Stimulated activated CD4-positive, alpha-beta T cell treated with anti-CD3 and anti-CD28 coated beads, Interleukin-4, amount 100 ng/mL, for 24 hours (primary cell): ENCODE results near the gene PAQR6.
A peak's percentile ranks its signal among the peaks of the same experiment; 100 is the strongest.
"Not testable (repeated sequence)": the region's sequence is repeated elsewhere in the genome, so short reads cannot be mapped to it uniquely, and the experiment has no call there.

Experiments
- DNase-seq: peaks from one replicate; pipeline ENCODE4 v3.0.0-alpha.2; 2020

Gene PAQR6

DNA sequence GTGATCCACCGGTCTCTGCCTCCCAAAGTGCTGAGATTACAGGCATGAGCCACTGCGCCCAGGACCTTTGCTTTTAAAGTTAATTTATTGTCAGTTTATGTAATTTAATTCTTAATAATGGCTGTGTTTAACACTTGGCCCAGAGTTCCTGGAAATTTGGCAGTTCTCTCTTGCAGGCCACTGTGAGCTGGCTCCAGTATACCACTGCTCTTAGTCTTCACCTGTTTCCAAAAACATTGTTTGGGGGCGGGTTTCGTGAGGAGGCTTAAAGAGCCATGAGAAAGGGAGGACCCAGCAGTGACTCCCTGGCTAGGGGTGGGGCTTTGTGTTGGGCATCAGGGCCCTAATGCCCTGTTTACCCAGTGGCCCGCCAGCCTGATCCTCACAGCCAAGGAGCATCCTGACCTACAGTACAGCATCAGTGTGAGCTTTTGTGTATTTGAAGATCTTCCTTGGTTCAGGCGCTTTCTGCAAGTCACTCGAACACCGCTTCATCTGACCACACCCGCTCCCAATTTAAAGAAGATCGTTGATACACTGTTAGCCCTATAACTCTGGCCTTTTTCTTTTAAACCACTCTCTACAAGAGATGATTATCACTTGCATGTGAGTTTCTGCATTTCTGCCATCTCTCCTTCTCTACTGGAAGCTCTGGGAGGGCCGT lies 17.9 kb downstream of the PAQR6 start:
- no peak for DNase-seq

DNA sequence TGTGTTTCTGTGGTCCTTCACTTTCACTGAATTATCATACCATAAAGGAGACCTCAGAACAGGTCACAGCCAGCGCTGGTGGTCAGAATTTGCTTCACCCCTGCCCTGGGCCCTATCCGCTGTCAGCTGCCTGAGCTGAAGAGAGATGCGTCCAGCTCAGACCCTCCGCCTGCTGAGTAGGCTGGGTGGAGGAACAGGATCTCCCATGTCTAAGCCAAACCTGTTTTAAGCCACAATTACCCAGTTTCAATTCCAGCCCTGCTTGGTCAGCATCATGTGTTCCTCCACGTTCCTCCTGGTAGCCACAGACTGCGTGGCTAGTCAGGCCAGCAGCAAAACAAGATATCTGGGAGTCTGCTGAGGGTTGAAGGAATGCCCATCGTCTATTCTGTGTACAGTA lies 19.4 kb downstream of the PAQR6 start:
- DNase-seq = no peak

DNA sequence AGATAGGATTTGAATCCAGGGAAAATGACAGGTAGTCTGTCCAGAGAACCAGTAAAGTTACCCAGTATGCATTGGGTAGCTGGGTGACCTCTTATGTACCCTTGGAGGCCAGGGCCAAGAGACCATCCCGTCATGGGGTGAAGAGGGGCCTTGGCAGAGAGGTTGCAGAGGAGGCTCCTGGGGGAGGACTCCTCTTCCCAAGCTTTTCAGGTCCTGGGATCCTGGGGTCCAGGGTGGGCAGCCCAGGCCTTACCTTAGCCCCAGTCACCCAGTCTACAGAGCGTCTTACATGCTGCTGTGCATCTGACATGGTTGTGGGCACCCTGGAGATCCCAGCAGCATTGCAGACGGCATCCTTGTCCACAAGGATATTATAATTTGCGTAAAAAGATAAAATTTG lies 21.1 kb downstream of the PAQR6 start:
- no peak for DNase-seq

DNA sequence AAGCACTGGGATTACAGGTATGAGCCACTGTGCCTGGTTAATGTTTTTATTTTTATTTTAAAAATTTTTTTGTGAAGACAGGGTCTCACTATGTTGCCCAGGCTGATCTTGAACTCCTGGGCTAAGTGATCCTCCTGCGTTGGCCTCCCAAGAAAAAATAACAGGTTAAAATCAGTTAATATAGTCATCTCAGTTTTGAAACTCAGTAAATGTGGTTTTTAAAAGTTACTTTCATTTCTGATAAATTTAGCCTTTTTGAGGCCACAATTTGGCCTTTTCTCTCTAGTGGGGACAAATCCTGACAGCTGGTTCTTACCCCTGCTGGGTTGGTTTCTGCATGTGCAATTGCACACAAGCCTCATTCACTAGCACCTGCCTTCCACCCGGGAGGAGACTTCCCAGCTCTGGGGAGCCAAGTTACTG lies 21.7 kb downstream of the PAQR6 start:
- no peak for DNase-seq

DNA sequence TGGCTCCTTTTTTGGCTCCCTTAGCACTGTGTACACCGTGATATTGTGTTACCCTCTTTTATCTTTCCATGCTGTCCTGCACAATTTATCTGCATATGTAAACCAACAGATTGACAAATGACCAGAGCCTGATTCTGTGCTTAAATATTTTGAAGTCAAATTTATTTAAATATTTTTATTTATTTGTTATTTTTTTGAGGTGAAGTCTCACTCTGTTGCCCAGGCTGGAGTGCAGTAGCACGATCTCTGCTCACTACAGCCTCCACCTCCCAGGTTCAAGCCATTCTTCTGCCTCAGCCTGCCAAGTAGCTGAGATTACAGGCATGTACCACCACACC lies 22.2 kb downstream of the PAQR6 start:
- no peak for DNase-seq

DNA sequence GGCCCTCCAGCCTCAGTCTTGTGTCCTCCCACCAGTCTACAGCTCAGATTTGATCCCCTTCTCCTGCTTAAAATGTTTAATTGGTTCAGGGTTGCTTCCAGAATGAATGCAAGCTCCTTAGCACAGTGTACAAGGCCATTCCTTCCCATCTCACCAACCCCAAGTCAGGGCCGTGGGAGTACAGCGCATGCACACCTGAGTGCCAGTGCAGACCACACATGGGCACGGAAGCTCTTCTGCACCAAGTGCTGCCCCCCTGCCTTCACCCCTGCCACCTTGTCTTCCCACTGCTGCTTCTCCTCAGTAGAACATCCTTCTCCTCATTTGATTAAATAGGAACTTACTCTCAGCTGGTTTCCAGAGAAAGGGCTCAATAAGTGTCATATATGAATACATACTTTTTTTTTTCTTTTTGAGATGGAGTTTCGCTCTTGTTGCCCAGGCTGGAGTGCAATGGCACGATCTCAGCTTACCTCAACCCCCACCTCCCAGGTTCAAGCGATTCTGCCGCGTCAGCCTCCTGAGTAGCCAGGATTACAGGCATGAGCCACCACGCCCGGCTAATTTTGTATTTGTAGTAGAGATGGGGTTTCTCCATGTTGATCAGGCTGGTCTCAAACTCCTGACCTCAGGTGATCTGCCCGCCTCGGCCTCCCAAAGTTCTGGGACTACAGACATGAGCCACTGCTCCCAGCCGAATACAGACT lies 25.7 kb downstream of the PAQR6 start:
- DNase-seq = no peak

DNA sequence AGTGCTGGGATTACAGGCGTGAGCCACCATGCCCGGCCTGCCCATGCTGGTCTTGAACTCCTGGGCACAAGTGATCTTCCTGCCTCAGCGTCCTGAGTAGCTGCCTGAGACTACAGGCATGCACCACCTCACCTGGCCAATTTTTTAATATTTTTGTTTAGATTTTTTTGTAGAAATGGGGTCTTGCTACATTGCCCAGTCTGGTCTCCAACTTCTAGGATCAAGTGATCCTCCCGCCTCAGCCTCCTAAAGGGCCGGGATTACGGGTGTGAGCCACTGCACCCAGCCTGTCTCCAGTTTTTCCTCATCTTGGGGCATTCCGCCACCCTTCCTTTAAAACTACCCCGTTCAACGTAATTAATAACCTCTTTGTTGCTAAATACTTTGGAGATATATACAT lies 27.6 kb downstream of the PAQR6 start:
- DNase-seq = no peak

DNA sequence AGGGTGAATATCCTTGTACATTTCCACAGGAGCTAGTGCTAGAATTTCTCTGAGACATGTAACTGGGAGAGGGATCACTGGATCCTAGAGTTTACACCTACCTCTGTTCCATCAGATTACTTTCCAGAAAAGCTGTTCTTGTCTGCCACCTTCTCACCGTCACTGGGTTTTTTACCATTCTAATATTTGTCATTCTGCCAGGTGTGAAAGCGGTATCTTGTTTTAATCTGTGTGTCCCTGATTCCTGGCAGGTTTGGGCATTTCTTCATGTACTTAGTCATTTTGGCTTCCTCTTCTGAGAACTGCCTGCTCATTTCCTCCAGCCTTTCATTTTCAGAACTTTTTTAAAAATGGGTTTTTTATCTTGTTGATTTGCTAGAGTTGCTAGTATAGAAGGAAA lies 30.0 kb downstream of the PAQR6 start:
- peak; percentile 70 for DNase-seq

DNA sequence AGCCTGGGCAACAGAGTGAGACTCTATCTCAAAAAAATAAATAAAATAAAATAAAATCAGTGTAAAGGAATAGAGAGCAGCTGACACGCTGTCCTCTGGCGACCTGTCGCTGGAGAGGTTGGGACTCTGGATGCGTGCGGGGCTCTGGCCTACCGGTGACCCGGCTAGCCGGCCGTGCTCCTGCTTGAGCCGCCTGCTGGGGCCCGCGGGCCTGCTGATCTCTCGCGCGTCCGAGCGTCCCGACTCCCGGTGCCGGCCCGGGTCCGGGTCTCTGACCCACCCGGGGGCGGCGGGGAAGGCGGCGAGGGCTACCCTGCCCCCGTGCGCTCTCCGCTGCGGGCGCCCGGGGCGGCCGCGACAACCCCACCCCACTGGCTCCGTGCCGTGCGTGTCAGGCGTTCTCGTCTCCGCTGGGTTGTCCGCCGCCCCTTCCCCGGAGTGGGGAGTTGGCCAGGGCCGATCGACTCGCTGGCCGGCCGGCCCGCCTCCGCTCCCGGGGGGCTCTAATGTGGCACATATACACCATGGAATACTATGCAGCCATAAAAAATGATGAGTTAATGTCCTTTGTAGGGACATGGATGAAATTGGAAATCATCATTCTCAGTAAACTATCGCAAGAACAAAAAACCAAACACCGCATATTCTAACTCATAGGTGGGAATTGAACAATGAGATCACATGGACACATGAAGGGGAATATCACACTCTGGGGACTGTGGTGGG lies 31.3 kb downstream of the PAQR6 start:
- not testable (repeated sequence) for DNase-seq

DNA sequence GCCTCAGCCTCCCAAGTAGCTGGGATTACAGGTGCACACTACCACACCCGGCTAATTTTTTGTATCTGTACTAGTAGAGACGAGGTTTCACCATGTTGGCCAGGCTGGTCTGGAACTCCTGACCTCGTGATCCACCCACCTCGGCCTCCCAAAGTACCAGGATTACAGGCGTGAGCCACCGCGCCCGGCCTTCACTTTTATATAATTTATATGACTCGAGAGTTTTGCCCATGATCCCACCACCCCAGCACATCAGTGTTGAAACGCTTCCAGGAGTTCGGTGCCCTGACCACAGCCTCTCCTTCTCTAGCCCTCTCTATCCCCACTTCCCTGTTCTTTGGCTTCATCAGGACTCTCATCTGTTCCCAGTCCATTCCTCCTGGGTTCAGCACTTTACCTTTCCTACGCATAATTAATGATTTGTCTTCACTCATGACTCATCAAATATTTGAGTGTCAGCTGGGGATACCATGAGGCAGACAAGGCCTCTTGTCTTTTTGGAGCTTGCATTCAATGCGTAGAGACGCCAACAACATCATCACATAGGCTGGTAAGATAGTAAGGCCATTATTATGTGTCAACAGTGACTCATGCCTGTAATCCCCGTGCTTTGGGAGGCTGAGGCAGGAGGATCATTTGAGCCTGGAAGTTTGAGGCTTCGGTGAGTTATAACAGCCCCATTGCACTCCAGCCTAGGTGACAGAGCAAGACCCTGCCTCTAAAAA lies 33.7 kb downstream of the PAQR6 start:
- DNase-seq = peak; percentile 50

DNA sequence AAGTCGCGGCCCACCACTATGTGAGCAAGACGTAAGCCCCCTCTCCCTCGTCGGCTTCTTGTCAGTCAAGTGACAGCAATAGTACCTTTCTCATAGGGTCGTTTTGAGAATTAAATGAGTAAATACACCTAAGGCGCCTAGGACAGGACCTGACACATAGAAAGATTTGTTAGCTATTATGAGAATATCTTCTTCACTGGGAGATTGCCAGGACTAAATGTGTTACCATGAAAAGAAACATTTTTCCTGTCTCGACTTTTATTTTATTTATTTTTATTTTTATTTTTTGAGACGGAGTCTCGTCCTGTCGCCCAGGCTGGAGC lies 34.3 kb downstream of the PAQR6 start:
- DNase-seq = no peak

DNA sequence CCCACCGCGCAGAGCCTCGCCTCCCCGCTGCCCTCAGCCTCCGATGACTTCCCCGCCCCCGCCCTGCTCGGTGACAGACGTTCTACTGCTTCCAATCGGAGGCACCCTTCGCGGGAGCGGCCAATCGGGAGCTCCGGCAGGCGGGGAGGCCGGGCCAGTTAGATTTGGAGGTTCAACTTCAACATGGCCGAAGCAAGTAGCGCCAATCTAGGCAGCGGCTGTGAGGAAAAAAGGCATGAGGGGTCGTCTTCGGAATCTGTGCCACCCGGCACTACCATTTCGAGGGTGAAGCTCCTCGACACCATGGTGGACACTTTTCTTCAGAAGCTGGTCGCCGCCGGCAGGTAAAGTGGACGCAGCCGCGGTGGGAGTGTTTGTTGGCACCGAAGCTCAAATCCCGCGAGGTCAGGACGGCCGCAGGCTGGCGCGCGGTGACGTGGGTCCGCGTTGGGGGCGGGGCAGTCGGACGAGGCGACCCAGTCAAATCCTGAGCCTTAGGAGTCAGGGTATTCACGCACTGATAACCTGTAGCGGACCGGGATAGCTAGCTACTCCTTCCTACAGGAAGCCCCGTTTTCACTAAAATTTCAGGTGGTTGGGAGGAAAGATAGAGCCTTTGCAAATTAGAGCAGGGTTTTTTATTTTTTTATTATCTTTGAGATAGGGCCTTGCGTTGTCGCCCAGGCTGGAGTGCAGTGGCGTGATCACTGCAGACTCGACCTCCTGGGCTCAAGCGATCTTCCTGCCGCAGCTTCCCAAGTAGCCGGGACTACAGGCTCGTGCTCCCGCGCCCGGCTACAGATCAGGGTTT lies 34.8 kb downstream of the PAQR6 start, which contains the start of gene PMF1:
Gene PMF1 (plus strand): TSS at position 175 of the 811 bp plus-strand sequence. CDS start 9 bp downstream, at position 184.
- DNase-seq = peak; percentile 97

DNA sequence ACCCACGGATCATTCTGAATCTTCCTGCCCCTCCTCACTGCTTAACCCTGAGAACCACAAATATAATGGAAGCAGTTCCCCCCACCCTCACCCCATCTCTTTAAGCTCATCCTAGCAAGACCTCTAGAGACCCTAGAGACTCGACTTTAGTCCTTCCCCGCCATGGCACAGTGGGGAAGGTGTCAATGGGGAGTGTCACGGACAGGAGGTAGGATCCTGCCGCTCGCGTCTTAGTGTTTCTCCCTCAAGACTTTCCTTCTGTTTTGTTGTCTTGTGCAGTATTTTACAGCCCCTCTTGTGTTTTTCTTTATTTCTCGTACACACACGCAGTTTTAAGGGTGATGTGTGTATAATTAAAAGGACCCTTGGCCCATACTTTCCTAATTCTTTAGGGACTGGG lies 35.7 kb downstream of the PAQR6 start:
- DNase-seq = no peak

DNA sequence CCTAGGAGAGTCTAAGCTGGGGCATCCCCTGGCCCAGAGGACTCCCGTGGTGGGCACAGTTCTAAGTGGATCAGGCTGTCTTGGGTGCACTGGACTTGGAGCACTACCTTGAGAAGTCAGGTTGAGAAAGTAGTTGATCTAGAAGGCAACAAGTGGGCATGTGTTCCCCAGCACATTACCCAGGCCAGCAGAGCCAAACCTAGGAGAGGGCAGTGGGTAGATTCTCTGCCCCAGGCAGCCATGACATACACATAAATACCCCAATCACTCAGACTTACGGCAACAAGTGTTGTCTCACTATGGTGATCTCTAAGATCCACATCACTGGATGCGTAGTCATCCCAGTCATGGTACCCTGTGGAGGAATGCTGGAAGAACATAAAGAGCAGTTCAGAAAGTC lies 36.6 kb downstream of the PAQR6 start:
- DNase-seq = no peak

DNA sequence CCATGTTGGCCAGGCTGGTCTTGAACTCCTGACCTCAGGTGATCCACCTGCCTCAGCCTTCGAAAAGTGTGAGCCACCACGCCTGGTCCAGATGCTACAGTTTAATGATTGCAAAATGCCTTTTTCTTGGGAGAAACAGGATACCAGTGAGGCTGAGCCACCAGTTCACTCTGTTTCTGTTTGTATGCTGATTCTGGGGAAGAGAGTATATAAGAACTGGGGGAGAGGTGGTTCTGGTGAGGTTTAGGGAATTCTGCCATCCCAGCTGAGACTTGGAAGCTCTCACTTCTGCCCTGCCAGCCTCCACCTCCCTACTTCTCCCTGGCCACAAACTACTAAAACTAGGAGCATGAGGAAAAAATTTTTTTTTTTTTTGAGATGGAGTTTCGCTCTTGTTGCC lies 43.2 kb downstream of the PAQR6 start:
- DNase-seq = no peak

DNA sequence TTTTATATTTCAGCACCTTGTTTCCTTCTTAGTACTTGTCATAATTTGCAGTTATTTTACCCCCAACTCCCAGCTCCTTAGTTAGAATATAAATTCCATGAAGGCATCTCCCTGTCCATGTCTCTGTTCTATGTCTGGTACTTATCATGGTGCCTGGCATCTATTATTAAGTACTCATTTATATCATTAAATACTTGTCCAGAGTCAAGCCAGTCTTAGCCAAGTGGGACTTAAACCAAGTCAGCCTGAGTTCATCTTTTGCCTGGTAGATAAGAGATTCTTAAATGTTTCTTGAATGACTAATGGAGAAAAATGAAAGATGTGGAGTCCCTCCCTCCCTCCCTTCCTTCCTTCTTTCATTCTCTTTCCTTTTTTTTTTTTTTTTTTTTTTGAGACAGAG lies 44.5 kb downstream of the PAQR6 start:
- no peak for DNase-seq

DNA sequence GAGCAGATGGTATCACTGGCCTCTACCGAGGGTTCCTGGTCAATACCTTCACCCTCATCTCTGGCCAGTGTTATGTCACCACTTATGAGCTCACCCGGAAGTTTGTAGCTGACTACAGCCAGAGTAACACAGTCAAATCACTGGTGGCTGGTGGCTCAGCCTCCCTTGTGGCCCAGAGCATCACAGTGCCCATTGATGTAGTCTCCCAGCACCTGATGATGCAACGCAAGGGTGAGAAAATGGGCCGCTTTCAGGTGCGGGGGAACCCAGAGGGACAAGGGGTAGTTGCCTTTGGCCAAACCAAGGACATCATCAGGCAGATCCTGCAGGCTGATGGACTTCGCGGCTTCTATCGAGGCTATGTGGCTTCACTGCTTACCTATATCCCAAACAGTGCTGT lies 47.8 kb downstream of the PAQR6 start:
- no peak for DNase-seq

DNA sequence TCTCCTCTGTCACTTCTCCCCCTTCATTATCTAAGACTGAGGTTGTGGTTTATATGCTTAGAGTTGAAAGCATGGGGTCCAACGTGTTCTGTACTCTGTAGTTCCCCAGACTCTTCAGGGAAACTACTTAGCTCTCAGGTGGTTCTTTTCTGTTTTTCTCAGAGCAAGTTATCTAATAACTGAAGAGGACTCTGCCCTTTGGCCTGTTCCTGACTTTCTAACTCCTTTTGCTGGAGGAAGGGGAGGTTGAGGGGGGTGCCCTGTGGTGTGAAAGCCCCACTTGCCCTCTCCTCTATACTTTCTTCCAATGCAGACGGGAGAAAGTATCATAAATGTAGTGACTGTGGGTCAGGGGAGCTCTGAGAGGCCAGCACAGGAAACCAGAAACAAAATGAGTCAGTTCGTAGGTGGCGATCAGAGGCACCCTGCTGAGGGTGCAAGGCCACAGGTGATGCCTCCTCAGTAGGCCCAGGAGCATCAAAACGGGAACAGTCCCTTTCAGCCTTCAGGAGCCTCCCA lies 49.0 kb downstream of the PAQR6 start:
- DNase-seq = peak; percentile 25

DNA sequence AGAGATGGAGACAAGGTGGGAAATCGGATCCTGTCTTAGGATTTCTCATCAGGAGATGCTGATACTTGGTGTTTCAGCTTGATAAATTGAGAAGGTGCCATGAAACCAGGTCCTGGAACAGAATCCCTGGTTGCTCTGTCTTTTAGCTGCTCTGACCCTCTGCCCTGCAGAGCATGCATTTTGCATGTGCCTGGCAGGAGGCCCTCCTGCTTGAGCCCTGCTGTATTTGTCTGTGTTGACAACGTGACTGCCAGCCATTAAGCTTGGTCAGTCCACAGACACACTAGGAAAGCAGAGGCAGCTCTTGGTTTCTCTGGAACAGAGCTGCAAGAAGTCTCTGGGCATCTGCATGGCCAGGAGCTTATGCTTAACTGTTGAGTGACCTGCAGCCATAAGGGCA lies 51.4 kb downstream of the PAQR6 start:
- no peak for DNase-seq

DNA sequence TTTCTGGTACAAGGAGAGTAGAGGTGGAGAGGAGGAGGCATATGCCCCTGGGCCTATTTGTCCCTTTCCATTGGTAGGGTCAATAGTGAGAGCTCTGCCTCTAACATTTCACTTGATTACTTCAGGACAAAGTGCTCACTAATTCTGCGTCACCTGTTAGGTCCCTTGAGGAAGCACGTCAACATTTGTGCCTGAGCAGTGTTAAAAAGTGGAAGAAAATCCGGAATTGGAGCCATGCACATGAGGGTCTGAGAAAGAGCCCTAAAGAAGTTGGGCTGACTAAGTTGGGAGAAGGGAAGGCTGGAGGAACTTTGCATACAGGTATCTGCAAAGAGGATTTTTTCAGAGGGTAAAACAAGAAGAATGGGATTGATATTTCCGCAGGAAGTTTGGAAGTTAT lies 52.0 kb downstream of the PAQR6 start:
- DNase-seq = no peak

DNA sequence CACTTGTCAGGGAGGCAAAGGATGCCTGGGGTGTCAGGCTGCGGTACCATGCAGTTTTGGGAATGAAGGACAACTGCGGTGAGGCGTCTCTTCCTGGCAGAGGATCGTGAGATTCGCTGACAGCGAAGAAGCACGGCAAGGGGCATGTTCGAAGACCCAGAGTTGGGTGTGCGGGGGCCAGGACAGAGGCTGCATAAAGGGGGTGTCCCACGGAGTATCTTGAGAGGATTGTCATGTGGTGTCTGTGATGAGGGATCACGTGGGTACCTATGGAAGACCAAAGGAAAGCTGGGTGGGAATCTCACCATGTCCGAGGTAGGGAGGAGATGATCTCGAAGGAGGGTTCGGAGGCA lies 53.6 kb downstream of the PAQR6 start:
- DNase-seq = no peak

DNA sequence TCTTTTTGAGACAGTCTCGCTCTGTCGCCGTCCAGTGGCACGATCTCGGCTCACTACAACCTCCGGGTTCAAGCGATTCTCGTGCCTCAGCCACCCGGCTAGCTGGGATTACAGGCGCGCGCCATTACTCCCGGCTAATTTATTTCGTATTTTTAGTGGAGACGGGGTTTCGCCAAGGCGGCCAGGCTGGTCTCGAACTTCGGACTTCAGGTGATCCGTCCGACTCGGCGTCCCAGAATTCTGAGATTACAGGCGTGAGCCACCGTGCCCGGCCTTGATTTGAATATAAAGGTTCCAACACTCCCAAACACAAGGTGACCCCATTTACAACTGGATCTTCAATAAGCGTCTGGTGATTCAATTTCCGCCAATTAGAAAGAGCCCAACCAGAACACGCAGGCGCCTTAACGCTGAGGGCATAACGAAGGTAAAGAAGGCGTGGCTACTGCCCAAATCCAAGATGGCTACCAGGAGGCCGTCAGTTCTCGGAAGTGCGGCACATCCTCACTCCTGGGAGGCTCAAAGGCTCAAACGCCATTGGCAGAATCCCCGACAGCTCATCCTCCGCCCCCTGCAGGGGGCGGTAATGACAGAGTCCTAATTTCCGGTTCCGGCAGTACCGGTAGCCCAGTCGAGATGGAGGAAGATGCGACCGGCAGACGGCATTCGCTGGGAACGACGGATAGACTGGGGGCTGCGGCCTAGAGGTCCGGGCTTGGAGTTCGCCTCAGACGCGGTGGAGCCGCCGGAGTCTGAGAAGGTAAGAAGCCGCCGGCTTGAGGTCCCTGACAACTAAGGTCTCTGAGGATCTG lies 54.2 kb downstream of the PAQR6 start, which contains the start of gene SLC25A44:
Gene SLC25A44 (plus strand): TSS at position 617 of the 812 bp plus-strand sequence. CDS start 5,744 bp downstream, outside the sequence.
- DNase-seq = peak; percentile 97
